WERI-Rb-1 (cell line): ENCODE data around the gene ZNF23.

ENCODE experiments used
- DNase-seq: peaks from one replicate; pipeline ENCODE4 v3.0.0-alpha.2; 2020
- H3K27ac ChIP-seq: fragments of 250-450 bp; sonication (Bioruptor Pico); 2 replicates; pipeline ENCODE4 v1.5.1; 2020; ENCODE audit warnings: mild to moderate bottlenecking, moderate library complexity
- H3K27me3 ChIP-seq: fragments of 250-450 bp; sonication (Bioruptor Pico); 2 replicates; pipeline ENCODE4 v1.5.1; 2021; ENCODE audit warnings: mild to moderate bottlenecking, low read depth, moderate library complexity; ENCODE audit not compliant: insufficient read depth, severe bottlenecking
- H3K36me3 ChIP-seq: fragments of 250-450 bp; sonication (Bioruptor Pico); 2 replicates; pipeline ENCODE4 v1.5.1; 2020; ENCODE audit warnings: mild to moderate bottlenecking, moderate library complexity
- H3K4me3 ChIP-seq: 2 replicates; pipeline ENCODE4 v1.5.1; 2011; ENCODE audit warnings: low read depth, mild to moderate bottlenecking, control low read depth, low read length
- H3K9me3 ChIP-seq: fragments of 250-450 bp; sonication (Bioruptor Pico); 2 replicates; pipeline ENCODE4 v1.5.1; 2021; ENCODE audit warnings: mild to moderate bottlenecking, moderate library complexity; ENCODE audit not compliant: severe bottlenecking
- TF ChIP-seq, protein P1 (sequence below): IDR thresholded peaks from 2 replicates; pipeline ENCODE4 v1.5.1; 2011; ENCODE audit warnings: low read depth, mild to moderate bottlenecking, control low read depth, inconsistent platforms, low read length

Gene ZNF23

GRCh38 chr16:71426069-71426879 lies 35.8 kb downstream of the ZNF23 start:
- no peaks in the 10 kb centered on the region for H3K27me3 ChIP-seq
- H3K9me3 ChIP-seq = no peaks in the 10 kb centered on the region
- H3K4me3 ChIP-seq = peak overlapping the region; percentile 54
- TF ChIP-seq, protein P1, sequence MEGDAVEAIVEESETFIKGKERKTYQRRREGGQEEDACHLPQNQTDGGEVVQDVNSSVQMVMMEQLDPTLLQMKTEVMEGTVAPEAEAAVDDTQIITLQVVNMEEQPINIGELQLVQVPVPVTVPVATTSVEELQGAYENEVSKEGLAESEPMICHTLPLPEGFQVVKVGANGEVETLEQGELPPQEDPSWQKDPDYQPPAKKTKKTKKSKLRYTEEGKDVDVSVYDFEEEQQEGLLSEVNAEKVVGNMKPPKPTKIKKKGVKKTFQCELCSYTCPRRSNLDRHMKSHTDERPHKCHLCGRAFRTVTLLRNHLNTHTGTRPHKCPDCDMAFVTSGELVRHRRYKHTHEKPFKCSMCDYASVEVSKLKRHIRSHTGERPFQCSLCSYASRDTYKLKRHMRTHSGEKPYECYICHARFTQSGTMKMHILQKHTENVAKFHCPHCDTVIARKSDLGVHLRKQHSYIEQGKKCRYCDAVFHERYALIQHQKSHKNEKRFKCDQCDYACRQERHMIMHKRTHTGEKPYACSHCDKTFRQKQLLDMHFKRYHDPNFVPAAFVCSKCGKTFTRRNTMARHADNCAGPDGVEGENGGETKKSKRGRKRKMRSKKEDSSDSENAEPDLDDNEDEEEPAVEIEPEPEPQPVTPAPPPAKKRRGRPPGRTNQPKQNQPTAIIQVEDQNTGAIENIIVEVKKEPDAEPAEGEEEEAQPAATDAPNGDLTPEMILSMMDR = no peak
- no peak overlapping the region for H3K27ac ChIP-seq
- DNase-seq = peak; percentile 79
- no peaks in the 10 kb centered on the region for H3K36me3 ChIP-seq

- Histone ChIP-seq H3K27ac (no peak overlapping the region), H3K9me3 (no peaks in the 10 kb centered on the region), H3K36me3 (no peaks in the 10 kb centered on the region), H3K4me3 (peak overlapping the region; percentile 54), H3K27me3 (no peaks in the 10 kb centered on the region)
- no peak for DNase-seq
- TF ChIP-seq, protein P1 = no peak
Measured at GRCh38 chr16:71425746-71426068, 36.3 kb downstream of the ZNF23 start.

GRCh38 chr16:71424626-71425025 lies 37.4 kb downstream of the ZNF23 start:
- TF ChIP-seq, protein P1 = no peak
- H3K4me3 ChIP-seq = no peak overlapping the region
- no peaks in the 10 kb centered on the region for H3K27me3 ChIP-seq
- DNase-seq = no peak
- no peaks in the 10 kb centered on the region for H3K36me3 ChIP-seq
- no peak overlapping the region for H3K27ac ChIP-seq
- no peaks in the 10 kb centered on the region for H3K9me3 ChIP-seq

- H3K4me3 ChIP-seq = no peak overlapping the region
- no peak overlapping the region for H3K27ac ChIP-seq
- DNase-seq = no peak
- TF ChIP-seq, protein P1 = no peak
- H3K9me3 ChIP-seq = no peaks in the 10 kb centered on the region
- H3K36me3 ChIP-seq = no peaks in the 10 kb centered on the region
- H3K27me3 ChIP-seq = no peaks in the 10 kb centered on the region
Measured at GRCh38 chr16:71423865-71424264, 38.2 kb downstream of the ZNF23 start.

GRCh38 chr16:71423016-71423415 lies 39.0 kb downstream of the ZNF23 start:
- Histone ChIP-seq H3K9me3 (no peaks in the 10 kb centered on the region), H3K27me3 (no peaks in the 10 kb centered on the region), H3K27ac (no peak overlapping the region), H3K4me3 (no peak overlapping the region), H3K36me3 (no peaks in the 10 kb centered on the region)
- TF ChIP-seq, protein P1 = no peak
- DNase-seq = no peak

DNA sequence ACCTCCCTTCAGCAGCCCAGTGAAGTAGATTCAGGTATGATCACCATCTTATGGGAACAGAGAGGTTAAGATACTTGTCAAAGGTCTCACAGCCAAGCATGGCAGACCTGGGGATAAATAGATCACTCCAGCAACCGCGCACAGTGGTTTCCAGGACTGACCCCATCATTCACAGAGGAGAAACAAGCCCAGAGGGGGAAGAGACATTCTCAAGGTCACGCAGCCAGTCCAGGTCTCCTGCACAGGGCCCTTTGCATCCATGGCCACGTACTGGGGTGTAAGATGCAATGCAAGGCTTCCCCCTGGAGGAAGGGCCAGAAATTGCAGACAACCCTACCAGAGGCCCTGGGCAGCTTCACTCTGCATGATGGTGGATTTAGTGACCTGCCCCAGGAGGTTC lies 40.1 kb downstream of the ZNF23 start:
- Histone ChIP-seq H3K36me3 (no peaks in the 10 kb centered on the region), H3K27me3 (no peaks in the 10 kb centered on the region), H3K9me3 (no peaks in the 10 kb centered on the region), H3K4me3 (no peak overlapping the region), H3K27ac (no peak overlapping the region)
- peak; percentile 40 for DNase-seq
- TF ChIP-seq, protein P1 = peak; percentile 65
